Measurements from ENCODE around the gene ZNF780B.
"Not testable (repeated sequence)": the region's sequence is repeated elsewhere in the genome, so short reads cannot be mapped to it uniquely, and the experiment has no call there.

GRCh38 chr19:40038047-40038446 is 18.0 kb downstream of the ZNF780B start:
- TF ChIP-seq CTCF (IDR thresholded peaks at IDR 0.05; ENCODE audit: extremely low read depth in 1 of 2, insufficient read depth in 1 of 2, low read depth in 1 of 2, low read length in 2 of 2); MAX (IDR thresholded peaks at IDR 0.05; ENCODE audit: insufficient read depth, insufficient read length); JUN (IDR thresholded peaks at IDR 0.05; ENCODE audit: borderline replicate concordance, insufficient read depth, insufficient read length, low read depth); EZH2 (IDR thresholded peaks at IDR 0.05; ENCODE audit: borderline replicate concordance, low read depth, low read length, severe bottlenecking); POLR2A (IDR thresholded peaks at IDR 0.05; ENCODE audit: low read depth, low read length); POLR2AphosphoS5 (IDR thresholded peaks at IDR 0.05; ENCODE audit: insufficient read depth, low read depth, low read length): not testable (repeated sequence)
